ENCODE results near the gene RWDD4.
"Not testable (repeated sequence)": the region's sequence is repeated elsewhere in the genome, so short reads cannot be mapped to it uniquely, and the experiment has no call there.

The RWDD4 gene

GRCh38 chr4:183633476-183634400, 25.2 kb downstream of the RWDD4 start:
- DNase-seq (ENCODE audit: low read depth, low spot score), result no peak
- no peak overlapping the region for H3K4me3 ChIP-seq (ENCODE audit: low read depth, low read length)
- no peak for TF ChIP-seq CTCF (IDR thresholded peaks at IDR 0.05; ENCODE audit: low read depth, low read length)

GRCh38 chr4:183632689-183633088, 26.3 kb downstream of the RWDD4 start:
- TF ChIP-seq CTCF (IDR thresholded peaks at IDR 0.05; ENCODE audit: low read depth, low read length), result no peak
- in situ Hi-C loops (cut with HindIII; ENCODE audit: low sequenced_read_pairs), result no loop called here
- no peak for DNase-seq (ENCODE audit: low read depth, low spot score)
- H3K4me3 ChIP-seq (ENCODE audit: low read depth, low read length), result no peak overlapping the region

More at GRCh38 chr4:183633476-183634400, 25.2 kb downstream of the RWDD4 start:
- in situ Hi-C loops (cut with HindIII; ENCODE audit: low sequenced_read_pairs), result no loop called here

- in situ Hi-C loops (cut with HindIII; ENCODE audit: low sequenced_read_pairs), result no loop called here
- TF ChIP-seq CTCF (IDR thresholded peaks at IDR 0.05; ENCODE audit: low read depth, low read length), result no peak
- DNase-seq (ENCODE audit: low read depth, low spot score), result no peak
Measured at GRCh38 chr4:183631577-183632198, 27.3 kb downstream of the RWDD4 start.

GRCh38 chr4:183627979-183628588, 30.9 kb downstream of the RWDD4 start:
- no peak for DNase-seq (ENCODE audit: low read depth, low spot score)
- no peak for TF ChIP-seq CTCF (IDR thresholded peaks at IDR 0.05; ENCODE audit: low read depth, low read length)
- in situ Hi-C loops (cut with HindIII; ENCODE audit: low sequenced_read_pairs), result no loop called here
- no peak overlapping the region for H3K4me3 ChIP-seq (ENCODE audit: low read depth, low read length)

More at GRCh38 chr4:183631577-183632198, 27.3 kb downstream of the RWDD4 start:
- H3K4me3 ChIP-seq (ENCODE audit: low read depth, low read length), result no peak overlapping the region

GRCh38 chr4:183627286-183627685, 31.7 kb downstream of the RWDD4 start:
- DNase-seq (ENCODE audit: low read depth, low spot score), result not testable (repeated sequence)

GRCh38 chr4:183626168-183626567, 32.8 kb downstream of the RWDD4 start:
- in situ Hi-C loops (cut with HindIII; ENCODE audit: low sequenced_read_pairs), result no loop called here

More at GRCh38 chr4:183627286-183627685, 31.7 kb downstream of the RWDD4 start:
- in situ Hi-C loops (cut with HindIII; ENCODE audit: low sequenced_read_pairs); H3K4me3 ChIP-seq (ENCODE audit: low read depth, low read length): not testable (repeated sequence)

More at GRCh38 chr4:183626168-183626567, 32.8 kb downstream of the RWDD4 start:
- no peak overlapping the region for H3K4me3 ChIP-seq (ENCODE audit: low read depth, low read length)
- no peak for TF ChIP-seq CTCF (IDR thresholded peaks at IDR 0.05; ENCODE audit: low read depth, low read length)
- DNase-seq (ENCODE audit: low read depth, low spot score), result no peak

Data from astrocyte of the spinal cord (primary cell).